GM19043 (cell line): ENCODE data around the gene GATC.

ENCODE experiments used
- ATAC-seq: cut with Tn5 transposase; IDR thresholded peaks from one replicate; pipeline ENCODE4 v1.9.1; 2021; ENCODE audit warnings: low read depth; ENCODE audit not compliant: unreplicated experiment

The GATC gene

DNA sequence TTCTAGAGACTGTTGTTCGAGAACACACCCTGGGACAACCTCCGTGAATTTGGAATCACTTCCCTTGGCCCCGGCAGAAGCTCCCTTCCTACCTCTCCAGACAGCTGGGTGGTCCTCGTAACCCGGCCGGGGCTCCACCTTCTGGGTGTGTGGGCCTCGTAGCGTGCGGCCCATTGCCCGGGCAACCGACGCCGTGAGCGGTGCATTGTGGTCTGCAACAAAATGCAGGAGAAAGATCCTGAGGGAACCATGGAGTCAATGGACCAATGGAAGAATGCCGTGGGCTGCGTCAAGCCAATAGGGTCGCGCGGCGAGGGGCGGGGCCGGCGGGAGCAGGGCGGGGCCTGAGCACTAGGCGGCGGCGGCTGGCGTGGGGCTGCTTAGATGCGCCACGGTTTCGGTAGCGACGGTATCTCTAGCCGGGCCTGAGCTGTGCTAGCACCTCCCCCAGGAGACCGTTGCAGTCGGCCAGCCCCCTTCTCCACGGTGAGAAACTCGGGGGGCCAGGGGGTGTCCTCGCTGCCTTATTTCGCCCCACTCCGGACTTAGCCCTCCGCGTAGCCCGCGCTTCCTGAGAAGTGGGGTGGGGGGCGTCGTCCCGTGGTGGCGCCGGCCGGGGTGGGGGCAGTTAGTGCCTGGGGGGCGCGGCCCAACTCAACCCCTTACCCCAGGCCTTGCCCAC lies 49.6 kb downstream of the GATC start, which contains the start of gene DYNLL1:
Gene DYNLL1 (plus strand): TSS at position 383 of the 682 bp plus-strand sequence. CDS start 309 bp downstream, outside the sequence.
- peak; percentile 93 for ATAC-seq

GRCh38 chr12:120496413-120497340 lies 50.4 kb downstream of the GATC start:
- ATAC-seq = no peak

- ATAC-seq = no peak
These were observed 51.4 kb downstream of the GATC start for GRCh38 chr12:120497524-120498150.

- ATAC-seq = no peak
These were observed 52.7 kb downstream of the GATC start for GRCh38 chr12:120498870-120499515.

DNA sequence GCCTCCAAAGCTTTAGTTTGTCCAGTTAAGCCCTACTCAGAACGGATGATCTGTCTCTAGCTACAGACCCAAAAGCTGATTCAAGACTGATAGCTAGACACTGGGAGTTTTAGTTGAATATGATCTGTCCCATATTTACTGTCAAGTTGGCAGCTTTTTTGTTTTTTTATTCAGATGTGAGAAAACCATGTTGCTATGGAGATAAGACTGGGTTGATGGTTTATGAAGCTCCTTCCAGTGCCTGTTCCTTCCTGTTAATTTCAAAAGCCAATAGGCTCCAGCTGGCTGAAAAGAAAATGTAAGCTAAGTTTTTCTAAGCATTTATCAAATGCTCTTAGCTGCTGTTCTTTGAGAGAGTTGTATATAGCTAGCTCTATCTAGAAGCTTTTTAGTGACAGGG lies 54.3 kb downstream of the GATC start:
- no peak for ATAC-seq

DNA sequence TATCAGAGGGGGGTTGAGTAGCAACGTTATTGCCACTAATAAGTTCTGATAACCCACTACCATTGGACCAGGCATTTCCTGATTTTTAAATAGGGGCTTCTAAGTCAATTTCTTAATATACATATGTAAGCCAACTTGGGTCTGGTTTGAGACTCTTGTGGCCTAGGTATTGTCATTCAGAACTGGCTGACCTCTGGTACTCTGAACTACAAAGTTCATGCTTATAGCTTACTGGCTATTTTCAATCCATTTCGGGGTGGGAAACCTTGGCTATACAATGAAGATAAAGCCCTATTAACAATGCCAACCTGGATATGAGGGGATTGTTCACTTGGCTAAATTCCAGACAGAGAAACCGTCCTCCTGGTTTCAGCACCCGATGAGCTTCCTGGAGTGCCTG lies 58.3 kb downstream of the GATC start:
- no peak for ATAC-seq

DNA sequence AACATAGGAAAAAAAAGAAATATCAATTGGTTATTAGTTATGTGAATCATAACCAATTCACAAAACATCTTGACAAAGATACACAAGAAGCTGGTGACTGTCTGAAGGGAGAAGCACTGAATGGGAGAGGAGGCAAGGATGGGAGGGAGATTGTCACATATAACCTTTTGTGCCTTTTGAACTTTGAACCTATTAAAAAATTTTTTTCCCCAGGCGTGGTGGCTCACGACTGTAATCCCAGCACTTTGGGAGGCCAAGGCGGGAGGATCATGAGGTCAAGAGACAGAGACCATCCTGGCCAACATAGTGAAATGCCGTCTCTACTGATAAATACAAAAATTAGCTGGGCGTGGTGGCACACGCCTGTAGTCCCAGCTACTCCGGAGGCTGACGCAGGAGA lies 62.3 kb downstream of the GATC start:
- ATAC-seq = no peak
